NK-92 (cell line): ENCODE results near the gene EGFR.

Experiments
- DNase-seq: peaks from one replicate; lab custom pipeline; 2025; ENCODE audit not compliant: unreplicated experiment; lab: John Stamatoyannopoulos, UW

The EGFR gene

GRCh38 chr7:55099821-55100543 is 81.2 kb downstream of the EGFR start:
- DNase-seq: no peak

GRCh38 chr7:55100544-55101327 is 81.9 kb downstream of the EGFR start:
- DNase-seq: no peak

DNA sequence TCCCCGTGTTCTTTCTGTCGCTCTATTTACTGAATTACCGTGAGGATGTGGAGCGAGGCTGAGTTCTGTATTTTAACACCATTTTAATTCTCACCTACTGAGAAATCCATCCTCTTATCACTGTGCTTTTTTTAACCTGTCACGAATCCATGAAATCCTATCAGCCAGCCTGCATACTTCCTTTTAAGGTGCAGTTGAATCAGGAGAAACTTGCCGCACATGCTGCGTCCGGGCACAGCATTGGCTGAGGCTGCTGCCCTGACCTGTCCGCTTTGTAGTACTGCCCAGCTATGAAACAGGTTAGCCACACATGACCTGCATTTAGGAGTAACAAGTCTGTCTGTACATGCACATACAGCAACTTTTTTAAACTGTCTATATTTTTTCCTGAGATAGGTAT is 82.5 kb downstream of the EGFR start:
- DNase-seq: no peak

DNA sequence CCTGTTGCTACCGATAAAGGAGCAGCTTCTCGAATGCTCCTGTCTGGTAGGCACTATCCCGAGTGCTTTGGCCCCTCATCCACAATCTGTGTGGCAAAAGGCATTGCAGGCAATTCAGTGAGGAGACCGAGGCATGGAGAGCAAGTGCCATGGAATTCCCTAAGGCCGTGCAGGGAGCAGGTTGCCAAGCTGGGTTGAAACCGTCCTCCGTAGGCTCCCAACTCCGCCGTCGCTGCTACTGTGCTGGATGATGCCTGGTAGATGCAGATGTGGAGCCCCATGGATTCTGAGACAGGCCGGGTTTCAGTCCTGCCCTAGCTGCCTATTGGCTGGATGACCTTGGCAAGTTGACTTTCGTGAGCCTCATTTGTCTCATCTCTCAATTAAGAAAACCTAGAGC is 85.3 kb downstream of the EGFR start:
- DNase-seq: no peak

DNA sequence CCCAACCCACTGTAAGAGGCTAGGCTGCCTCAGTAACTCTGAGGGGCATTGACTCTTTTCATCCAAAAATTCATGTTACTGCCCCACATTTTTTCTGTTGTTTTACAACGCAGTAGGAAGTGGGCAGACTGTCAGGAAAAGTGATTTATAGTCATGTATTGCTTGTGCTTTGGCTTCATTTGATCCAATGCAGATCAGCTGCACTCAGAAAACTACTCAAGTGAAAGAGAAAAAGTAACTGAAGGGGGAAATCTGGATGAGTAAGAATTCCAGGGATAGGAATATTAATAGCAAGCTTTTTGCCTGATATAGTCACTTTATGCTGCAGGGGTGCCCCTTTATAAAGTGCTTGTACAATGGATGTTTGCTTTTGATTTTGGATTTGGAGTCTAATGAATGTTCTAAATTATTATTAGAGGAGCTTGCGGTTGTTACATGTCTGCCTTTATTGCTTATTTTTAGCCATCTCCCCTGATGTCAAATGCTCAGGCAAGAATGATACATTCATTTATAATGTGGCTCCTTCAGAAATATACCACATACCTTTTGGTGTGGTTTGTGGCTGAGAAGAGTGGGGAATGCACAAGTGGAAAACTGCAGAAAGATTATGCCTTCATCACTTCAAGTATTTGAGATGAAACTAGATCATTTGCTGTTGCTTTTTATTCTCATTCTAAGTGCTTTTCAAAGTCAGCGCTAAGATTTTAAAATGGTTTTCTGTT is 86.1 kb downstream of the EGFR start:
- DNase-seq: no peak

DNA sequence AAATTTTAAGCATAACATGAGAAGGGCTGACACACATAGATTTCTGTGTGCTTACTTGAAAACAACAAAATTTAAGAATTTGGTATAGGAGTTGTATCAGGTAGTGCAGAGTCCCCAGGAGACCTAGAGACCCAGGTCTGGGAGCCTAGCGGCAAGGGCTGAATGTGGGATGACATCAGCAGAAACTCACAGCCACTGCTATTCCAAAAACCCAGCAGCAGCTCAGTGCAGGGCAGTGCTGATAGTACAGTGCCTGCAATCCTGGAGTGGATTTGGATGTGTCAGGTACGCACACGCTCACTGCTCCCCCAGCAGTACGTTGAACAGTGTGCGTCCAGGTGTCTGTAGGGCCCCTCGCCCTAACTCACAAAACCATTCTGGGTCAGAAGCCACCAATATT is 87.1 kb downstream of the EGFR start:
- no peak for DNase-seq

DNA sequence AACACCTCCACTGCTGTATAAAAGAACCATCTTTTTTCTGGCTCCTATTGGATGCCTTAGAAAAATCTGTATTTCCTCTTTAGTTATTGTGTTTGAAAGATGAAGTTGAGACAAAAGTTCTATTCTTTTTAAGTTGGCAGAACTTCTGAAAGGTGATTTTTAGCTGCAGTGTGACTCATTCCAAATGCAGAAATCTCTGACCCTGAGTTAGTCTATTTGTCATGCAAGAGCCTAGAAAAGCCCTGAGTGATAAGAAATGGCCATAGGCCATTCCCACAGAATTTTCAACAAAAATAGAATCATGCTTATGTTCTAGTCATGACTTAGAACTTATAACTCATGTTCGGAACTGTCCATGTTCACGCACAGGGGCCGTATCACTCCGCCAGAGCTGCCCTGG is 89.1 kb downstream of the EGFR start:
- no peak for DNase-seq

DNA sequence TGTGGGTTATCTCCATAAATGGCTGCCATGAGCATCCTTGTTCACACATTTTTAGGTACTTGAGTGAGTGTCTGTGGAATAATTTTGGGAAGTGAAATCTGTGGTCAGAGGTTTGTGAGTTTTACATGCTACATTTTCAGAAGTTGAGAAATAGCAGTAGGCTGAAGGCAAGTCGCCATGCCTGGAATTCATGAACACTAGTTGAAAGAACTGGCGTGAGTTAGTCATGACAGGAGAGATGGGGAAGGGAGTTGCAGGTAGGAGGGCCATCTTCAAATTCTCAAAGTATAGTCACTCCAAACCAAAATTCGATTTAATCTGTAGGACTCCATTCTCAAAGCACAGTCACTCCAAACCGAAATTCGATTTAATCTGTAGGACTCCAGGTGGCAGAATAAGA is 89.6 kb downstream of the EGFR start:
- DNase-seq: no peak

- no peak for DNase-seq
These were observed 90.0 kb downstream of the EGFR start for GRCh38 chr7:55108818-55109217.

DNA sequence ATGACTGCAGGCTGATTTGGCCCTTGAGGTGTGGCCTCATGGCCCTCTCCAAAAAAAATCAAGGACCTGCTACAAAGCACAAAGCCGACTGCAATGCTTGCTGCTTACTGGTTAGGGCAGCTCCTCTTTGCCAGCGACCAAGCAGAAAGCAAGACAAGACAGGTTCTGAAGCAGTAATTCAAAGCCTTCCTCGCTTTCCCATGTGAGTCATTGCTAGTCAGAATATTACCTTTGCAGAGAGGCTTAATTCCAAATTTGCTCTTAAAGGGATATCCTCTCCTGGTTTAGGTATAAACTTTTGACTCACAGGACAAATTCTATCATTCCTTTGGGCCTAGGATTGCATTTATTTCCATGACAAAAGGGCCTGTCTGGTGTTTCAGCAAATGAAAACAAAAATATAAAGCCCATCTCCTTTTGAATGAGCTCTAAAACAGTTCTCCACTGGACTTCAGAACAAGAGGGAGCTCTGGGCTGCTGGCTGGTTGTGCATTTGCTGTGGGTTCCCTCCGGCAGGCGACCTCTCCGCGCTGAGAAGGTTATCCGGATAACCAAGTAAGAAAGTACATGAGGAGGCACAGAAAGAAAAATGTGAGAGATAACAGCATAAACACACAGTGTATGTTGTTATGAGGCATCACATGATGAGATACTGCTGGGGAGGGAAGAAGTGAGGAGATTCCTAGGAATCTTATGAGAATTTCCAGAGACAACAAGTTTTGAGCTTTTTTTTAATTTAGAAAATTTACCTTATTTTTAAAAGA is 90.8 kb downstream of the EGFR start:
- DNase-seq: no peak

DNA sequence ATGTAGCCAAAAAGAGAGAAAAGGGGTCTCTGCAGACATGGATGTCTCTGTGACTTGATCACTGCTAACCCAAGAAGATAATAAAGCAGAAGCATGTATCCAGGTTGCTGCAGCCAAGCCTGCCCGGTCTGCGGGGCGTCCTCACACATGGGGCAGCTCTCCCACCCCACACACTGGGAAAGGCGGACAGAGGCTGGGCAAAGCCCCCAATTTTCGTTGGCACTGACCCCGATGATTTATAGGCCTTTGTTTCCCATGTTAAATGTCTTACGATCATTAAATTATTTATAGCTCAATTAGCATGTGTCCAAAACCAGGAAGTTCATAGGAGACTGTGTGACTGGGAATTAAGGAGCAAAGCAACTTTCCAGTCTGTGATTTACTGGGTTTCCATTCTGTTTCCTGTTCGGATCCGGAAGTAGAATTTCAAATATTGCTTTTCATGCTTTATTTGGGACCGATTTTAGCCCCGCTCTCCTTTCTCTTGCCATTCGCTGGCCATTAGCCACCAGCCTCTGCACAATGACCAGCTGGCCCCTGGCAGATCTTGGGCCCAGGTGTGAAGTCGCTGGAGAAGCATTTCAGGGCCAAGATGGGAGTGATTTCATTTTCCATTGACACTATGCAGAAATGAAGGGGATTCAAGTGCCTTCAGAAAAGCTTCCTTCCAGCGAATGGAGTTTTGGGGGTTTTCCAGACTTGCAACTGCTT is 91.6 kb downstream of the EGFR start:
- no peak for DNase-seq

DNA sequence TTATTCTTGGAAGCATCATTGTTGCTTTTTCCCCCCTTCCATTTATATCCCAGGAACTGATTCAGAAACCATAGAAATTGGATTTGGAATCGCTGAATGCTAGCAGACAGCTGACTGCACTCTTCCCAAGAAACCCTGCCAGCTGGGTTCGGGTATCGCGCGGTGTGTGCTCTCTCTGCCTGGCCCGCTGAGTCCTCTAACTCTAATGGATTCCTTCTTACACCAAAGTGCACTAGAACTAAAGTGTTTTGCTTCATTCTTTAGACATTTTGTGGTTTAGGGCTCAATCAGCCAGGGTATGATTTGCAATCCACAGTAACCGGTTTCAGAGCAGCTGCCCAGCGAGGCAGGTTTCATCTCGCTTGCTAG is 92.2 kb downstream of the EGFR start:
- no peak for DNase-seq

GRCh38 chr7:55112056-55112455 is 93.2 kb downstream of the EGFR start:
- DNase-seq: no peak

- DNase-seq: no peak
These were observed 95.1 kb downstream of the EGFR start for GRCh38 chr7:55113760-55114540.

DNA sequence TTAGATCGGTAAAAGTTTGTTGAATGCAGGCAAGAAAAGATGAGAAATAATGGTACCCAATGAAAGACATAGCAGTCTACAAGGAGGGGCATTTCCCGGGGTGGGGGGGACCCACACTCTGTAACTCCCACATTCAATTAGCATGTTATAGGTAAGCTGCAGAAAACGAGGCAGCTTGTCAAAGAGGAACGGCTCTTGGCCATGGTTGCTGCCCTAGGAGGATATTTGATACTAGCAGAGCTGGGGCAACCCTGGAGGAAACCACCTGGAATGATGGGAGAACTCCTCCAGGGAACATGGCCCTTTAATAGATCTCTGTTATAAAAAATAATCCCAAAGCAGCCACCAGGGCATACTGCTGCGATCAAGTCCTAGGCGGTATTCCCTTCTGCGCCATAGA is 98.5 kb downstream of the EGFR start:
- DNase-seq: no peak

GRCh38 chr7:55118426-55118825 is 99.6 kb downstream of the EGFR start:
- no peak for DNase-seq

DNA sequence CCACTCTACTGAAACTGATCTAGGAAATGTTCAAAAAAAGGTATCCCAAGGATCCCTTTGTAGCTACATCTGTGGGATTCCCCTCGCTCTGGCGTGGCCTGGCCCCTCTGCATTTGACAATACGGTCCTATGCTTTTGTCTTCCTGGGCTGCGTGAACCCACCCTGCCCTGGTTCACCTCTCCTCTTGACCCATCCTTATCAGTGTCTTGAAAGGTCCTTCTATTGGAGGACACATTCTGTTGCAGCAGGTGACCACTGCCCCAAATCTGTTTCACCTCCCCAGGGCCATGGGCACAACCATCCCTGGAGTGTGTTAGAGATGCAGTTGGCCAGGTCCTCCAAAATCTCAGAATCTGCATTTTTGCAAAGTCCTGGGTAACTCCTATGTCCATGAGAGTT is 100.8 kb downstream of the EGFR start:
- no peak for DNase-seq

DNA sequence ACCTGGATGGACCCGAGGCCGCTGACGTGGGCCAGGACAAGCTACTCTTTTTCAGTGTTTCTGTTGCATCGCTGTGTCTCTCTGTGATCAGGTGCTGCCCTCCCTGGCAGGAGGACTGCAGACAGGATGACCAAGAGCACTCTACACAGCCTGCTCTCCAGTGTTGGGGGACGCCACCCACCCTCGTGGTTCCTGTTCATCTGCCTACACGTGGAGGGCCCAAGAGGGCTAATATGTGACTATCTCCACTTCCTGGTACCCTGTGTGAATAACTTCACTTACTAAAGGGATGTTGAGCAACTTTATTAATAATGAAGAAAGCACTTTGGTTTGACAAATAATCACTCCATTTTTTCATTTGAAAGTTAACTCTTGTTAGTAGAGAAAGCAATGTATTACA is 101.3 kb downstream of the EGFR start:
- DNase-seq: no peak

- DNase-seq: no peak
These were observed 101.8 kb downstream of the EGFR start for GRCh38 chr7:55120501-55121198.
